Fibroblast of upper back skin (primary cell): ENCODE data around the gene GRK5.

Source experiments
- DNase-seq: peaks from one replicate; pipeline ENCODE4 v3.0.0-alpha.2; 2013

The GRK5 gene

DNA sequence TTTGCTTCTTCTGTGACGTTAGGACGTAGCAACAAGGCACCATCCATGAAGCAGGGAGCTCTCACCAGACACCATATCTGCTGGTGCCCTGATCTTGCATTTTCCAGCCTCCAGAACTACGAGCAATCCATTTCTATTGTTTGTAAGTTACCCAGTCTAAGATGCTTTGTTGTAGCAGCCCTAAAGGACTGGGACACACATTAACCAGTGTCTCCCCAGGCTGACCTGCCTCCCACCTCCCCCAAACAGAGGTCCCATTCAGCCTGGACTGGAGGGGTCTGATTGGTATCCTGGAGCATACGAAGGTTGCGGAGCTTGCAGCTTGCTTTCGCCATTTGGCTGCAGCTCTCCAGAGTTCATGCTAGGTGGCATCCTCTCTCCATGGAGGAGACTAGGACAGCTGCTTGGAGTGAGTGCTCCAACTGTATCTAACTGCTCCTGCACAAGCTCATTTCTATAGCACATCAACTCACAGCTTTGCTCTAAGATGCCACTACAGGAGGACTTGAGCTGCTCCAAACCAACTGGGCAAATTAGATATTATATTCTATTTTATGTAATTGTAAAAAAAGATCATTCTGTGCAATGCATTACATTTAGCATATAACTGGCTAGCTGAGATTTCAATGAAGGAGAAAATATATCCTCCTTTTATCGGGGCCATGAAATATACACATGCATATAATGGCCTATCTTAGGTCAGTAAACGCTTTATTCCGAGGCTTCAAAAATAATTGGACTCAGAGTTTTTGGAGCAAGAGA, 8.0 kb upstream of the GRK5 start:
- DNase-seq, result peak; percentile 84

DNA sequence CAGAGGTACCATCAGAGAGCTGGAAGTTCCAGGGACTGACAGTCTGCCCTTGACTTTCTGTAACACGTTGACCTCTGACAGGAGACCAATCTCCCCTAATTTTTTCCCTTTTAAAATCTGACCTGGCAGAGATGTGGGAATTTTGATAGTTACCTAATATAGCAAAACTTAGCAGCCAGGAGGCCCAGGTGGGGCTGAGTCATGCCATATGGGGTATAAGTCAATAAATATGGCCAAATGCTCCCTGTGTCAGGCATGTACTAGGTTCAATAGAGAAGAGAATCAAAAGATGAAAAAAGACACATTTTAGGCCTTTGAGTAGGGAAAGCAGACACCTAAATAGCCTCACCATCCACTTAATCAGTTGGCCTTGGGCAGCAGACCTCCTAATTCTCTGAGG, 6.1 kb upstream of the GRK5 start:
- DNase-seq, result no peak

DNA sequence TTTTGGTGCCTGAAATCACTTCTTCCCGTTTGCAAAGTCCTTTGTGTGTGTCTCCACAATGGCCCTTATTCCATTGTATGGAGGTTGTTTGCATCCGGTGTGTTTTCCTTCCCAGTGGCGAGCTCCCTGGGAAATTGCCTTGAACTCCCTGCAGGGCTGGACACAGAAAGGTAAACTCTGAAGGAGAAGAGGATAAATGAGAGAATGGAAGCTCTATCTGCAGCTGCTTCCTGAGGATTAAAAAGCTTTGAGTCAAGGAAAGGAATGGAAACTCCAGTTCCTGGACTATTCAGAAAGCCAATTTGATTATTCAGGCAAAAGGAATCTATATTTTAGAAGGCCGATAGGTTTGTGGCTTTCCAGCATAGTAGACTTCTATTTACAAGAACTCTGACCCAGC, 4.4 kb upstream of the GRK5 start:
- DNase-seq, result peak; percentile 77

DNA sequence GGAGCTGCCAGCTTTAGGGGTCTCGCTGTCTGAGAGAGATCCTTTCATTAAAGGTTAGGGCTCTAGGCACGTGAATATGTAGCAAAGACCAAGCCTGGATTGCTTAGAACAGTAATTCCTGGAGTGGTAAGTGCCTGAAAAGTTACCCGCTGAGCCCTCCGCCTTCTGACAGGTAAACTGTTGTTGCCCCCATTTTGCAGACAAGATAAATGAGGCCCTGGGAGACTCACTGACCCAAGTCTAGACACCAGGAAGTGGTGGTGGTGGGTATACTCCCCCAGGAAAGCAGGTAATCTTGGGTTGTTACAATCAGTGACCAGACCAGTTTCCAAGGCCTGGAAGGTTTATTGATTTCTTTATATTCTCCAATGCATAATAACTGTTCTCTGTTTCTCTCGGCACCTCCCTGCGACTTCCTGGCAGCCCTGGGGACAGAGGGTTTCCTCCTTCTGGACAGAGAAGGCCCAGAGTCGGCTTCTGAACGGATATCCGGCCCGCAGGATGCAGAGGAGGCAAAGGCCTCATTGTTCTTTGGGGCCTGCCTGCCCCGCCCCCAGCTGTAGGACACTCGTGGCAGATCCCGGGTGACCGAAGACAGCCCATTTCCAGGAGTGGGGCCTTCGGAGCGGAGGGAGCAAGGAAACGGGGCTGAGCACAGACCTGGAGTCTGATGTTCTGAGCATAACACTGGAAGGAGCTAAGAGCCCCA, 1.3 kb upstream of the GRK5 start:
- no peak for DNase-seq

DNA sequence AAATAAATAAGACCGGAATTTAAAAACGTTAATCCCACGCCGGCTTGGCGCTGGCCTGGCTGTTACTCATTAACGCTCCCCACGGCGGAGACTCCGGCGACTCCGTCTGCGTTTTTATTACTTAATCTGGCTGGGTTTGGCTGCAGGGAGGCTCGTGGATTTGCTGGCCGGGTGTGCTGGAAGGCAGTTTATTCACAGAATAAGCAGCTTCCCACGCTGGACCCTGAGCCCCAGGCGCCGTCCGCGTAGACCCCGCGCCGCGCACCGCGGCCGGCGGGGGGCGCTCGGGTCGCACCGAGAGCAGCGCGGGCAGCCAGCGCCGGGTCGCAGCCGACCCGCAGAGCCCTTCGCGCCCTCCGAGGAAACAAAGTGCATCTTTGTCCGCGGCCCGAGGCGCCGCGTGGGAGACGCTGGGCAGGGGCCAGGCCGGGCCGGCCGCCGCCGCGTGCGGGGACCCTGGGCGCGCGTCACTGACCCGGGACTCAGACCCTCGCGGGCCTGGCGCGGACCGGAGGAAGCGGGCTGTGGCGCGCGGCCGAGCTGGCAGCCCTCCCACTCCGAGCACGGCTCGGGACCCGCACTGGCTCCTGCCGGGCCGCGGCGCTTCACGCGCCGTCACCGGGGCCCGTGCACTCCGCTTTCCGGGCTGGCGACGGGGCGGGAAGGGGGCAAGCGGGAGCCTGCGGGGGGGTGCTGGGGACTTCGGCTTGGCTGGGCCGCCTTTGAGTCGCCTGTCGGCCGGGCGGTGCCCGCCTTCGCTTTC, 587 bp upstream of the GRK5 start:
- DNase-seq, result peak; percentile 62

DNA sequence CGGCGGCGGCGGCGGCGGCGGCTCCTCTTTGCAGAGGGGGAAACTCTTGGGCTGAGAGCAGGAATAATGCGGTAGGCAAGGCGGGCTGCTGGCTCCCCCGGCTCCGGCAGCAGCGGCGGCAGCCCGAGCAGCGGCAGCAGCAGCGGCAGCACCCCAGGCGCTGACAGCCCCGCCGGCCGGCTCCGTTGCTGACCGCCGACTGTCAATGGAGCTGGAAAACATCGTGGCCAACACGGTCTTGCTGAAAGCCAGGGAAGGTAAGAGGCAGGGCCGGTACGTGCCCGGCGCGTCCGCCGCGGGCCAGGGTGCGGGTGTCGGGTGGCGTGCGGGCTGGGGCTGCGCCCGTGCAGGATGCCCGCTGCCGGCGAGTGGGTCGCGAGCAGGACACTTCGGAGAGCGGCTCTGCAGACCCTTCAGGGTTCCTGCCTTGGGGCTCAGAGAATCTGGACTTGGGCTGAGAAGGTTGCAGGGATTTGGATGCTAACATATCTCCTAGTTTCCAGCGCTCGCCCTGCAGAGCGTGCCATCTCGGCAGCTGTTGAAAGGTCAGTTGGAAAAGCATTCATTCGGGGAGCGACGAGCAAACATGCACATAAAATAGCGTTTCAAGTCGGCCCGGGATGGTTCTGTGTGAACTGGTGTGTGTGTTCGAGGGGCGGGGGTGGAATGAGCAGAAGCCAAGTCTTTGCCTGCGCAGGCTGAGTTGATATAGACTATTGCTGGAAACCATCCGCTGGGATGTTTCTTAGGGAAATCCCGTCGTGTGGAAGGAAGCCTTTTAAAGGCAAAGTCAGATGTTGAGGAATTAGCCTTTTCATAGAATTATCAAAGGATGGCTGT, 562 bp downstream of the GRK5 start:
- DNase-seq, result peak; percentile 48

DNA sequence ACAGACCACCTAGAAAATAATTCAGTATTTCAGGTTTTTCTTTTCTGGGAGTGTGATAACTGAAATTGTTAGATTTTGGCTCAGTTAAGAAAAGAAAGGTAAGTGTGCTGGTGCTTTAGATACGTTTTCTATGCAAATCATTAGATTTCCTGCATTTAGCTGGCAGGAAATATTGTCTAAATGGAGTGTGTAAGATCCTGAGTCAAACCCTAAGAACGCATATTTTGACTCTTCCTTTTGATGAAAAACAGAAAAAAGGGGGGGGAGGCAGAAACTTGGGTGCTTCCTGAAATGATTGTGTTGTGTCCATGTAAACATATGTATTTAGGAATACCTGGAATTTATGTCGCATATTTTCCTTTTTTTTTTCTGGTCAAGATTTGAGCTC, 1.2 kb downstream of the GRK5 start:
- DNase-seq, result no peak

DNA sequence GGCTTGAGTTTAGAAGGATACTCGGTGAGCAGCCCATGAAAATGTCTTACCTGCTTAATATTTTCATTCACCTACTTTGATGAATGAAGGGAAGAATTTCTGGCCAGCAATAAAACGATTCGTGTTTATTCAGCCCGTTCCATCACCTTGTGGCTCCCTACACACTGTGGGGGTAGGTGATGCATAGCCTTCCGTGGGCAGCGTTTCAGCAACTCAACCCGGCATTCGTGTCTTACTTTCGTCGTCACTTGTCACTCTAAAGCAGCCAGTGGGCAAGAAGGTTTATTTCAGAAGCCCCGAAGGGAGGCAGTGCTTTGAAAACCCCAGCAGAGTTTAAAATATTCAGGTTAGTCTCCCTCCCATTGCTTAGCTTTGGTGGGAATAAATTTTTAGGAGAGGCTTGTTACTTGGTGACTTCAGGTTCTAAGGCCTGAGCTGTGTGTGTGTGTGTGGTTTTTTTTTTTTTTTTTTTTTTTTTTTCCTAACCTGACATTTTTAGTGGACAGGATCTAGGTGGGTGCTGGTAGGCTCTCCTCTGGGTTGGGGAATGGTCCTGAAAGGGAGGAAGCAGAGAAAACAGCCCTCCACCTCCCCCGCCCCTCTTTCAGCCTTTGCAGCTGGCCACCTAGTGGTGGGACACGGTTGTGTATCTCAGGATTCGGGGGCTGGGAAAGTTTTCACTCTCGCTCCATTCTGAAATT, 1.8 kb downstream of the GRK5 start:
- DNase-seq, result peak; percentile 54

DNA sequence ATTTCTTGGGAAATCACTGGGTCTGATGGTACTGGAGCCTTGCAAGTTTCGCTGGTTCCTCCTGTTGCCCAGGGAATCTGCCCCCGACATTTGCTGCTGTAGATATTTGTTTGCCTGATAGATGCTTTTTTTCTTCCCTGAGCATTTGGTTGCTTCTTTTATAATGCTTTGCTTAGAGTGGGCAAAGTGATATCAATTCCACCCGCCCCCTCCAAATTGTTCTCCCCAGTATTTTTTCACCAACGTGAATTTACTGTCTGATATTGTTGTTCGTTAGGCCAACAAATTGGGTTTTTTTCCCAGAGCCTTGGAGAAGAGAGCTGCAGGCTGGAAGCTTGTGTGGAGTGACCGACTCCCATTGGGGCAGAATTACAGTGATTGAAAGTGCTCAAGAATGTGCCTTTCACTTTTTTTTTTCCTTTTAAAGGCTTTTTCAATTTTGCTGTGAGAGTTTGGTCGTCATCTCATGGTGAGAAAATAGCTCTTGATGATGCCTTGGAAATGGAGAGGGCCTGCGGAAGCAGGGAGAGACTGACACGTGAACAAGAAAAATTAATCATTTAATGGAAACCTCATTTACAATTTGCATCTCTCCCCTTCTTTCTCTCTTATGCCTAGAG, 2.5 kb downstream of the GRK5 start:
- no peak for DNase-seq

DNA sequence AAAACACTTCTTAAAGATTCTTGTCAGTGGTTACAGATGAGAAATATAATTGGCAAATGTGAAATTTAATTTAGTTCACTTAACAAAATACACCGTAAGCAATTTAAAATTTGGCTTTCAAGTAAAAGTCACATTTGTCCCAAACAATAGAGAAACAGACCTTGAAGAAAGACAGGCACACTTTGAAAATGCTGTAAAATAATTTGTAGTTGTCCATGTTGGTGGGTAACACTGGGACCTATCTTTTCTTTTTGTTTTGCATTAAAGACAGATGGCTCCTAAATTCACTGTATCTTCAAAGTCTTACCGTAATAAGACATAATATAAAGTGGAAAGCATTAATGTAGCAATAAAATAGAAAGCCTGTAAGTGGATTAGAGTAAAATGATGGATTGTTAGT, 3.3 kb downstream of the GRK5 start:
- no peak for DNase-seq

DNA sequence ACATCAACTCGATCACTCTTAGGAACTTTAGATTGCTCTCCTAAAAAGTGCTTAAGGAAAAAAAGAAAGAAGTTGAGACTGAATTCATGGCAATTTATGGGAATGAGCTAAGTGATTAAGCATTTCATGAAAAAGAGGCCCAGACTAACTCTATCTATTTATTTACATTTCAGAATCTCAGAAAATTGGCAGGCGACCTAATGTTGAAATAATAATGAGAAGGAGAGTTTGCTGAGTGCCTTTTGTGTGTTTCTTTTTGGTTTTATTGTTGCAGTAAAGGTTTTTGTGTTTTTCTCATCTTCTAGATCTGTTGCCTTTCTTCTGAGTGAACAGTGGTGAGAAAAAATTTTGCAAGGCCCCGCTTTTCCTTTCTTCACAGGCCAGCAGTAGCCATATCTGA, 3.8 kb downstream of the GRK5 start:
- DNase-seq, result peak; percentile 66

DNA sequence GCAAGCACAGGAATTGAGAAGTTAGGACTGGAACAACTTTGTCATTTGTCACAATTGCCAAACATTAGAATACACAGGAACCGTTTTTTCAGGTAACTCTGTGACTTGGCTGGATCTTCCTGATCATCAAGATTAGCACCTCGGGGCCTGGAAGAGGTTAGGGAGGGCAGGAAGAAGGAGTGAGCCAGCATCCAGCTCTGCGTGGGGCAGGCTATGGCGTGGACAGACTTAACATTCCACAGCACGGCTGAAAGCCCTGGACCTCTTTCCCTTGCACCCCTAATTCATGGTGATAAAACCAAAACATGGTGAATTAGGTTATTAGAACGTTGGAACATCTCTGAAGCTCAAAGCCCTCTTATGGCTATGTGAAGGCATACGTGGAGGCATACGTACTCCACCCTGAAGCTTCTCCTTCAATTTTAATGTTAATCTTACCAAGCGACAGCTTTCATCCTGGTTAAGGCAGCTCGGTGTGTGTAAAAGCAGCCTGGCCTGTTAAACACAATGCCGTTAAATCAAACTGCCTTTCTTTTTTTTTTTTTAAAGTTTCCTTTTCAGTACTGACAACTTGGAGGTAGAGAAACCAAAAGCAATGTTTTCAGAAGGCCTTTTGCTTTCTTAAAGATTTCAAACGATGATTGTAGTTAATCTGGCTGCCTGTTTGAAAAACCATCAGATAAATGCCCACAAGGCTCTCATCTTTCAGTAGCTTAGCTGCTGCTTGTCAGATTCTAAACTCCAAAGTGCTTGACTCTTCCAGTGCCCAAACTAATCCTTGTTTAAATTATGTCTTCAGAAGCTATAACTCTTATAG, 4.5 kb downstream of the GRK5 start:
- DNase-seq, result no peak

DNA sequence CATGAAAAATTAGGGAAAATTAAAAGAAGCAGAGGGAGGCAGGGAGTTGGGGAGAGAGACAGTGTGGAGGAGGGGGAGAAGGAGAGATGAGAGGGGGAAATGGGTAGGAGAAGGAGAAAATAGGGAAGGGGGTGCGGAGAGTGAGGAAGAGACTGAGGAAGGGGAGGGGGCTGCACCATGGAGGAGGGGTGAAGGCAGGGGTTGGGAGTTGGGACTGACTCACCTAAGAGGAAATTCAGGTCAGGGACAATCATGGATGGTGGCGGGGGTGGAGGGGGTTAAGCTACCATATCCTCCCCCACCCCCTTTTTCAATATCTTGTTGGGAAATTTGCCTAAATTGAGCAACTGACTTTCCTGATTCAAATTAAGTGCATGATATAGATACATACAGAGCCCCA, 8.0 kb downstream of the GRK5 start:
- DNase-seq, result no peak

DNA sequence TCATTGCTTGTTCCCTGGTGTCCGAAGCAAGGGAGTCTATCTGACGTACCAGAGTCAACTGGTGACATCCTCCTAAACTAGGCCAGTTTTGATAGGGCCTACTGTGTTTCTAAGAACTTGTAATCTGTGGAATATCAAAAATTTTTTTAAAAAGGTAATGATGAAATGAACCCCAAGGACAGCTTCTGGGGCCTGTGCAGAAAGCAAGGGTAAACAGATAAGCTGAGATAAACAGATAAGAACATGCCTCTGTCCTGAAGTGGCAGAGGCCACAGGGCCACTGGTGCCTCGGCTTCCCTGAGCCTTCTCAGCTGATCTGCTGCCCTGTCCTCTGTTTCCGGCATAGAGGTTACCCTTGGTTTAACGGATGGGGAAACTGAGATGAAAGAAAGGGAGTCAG, 8.8 kb downstream of the GRK5 start:
- no peak for DNase-seq

DNA sequence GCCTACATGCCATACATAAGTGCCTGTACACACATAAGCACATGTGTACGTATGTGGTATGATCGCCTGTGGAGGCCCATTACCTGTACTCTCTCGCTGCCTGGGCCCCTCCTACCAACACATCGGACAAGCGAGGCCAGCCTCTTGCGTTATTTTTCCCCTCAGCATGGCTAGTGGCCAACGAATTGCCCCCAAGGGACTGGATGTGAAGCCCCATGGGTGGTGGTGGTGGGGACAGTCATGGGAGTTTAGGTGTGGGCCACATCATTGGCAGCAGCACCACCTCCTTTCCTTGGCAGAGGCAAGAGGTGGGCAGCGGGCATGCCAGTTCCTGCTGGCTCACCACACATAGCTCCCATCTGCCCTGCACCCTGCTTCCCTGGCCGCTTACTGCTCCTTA, 10.0 kb downstream of the GRK5 start:
- DNase-seq, result no peak

DNA sequence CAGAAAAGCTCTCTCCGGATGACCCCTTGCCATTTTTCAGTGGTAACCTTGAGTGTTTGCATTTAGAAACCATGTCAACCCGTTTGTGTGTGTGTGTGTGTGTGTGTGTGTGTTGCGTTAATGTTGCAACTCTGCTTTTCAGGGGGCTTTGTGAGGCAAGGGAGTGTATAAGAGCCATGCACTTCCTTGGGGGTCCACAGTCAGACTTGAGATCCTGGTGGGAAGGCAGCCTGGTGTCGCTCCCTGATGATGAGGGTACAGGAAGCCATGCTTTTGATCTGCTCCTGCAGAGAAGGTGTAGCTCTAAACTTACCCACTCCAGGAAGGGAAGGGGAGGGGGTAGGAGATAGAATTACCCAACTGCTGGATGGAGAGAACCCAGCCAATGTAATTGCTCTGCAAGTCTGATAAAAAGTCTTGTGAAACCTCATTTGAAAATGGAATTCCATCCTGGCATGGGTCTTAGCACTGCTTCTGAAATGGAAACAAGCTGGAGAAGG, 10.7 kb downstream of the GRK5 start:
- no peak for DNase-seq

DNA sequence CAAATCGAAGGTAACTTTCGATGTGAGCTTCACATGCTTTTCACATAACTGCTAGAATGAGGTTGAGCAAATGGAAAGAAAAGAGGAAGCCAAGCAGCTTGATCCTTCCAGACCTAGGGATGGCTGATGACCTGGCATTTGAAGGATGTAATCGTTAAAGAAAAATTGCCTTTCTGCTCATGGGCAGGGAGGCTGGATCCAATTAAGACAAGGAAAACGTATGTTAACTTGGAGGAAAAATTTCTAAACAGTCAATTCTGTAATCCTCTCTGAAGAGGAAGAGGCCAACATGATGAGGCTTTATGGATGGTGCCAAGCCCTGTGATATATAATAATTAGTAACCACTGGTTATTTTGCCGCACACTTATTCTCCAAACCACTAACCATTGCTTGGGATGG, 12.5 kb downstream of the GRK5 start:
- DNase-seq, result peak; percentile 77

DNA sequence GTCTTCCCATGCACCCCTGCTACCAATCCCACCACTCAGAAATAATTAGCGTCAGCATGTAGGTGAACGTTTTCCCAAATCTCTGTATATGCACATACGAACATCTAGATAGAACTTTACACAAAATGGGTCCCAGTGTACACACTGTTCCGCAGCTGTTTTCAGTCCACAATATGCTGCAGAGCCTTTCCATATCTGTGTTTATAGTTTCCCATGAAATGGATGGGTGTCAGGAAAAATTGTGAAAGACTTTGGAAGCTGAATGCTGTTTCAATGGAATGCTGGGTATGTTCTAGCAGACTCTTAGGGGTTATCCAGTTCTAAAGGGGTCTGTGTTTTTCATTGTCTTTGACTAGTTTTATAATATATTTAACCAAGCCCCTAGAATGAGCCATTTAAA, 13.8 kb downstream of the GRK5 start:
- DNase-seq, result peak; percentile 70

DNA sequence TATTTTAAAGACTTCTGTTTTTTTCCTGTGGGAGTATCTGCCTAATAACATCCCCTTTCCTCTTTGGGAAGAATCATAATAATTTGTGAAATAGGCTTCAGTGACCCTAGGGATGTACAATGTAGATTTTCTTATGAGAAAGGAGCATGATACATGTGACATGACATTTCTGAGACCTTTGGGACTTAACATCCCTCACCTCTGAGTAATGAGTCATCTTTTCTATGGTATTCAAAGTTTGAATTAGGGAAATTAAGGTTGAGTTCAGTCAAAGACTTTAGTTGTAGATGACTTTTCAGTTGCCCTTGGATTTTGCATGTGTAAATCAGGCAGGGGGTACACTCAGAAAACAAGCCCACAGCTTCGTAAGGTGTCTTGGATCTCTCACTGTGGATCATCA, 14.3 kb downstream of the GRK5 start:
- DNase-seq, result no peak

DNA sequence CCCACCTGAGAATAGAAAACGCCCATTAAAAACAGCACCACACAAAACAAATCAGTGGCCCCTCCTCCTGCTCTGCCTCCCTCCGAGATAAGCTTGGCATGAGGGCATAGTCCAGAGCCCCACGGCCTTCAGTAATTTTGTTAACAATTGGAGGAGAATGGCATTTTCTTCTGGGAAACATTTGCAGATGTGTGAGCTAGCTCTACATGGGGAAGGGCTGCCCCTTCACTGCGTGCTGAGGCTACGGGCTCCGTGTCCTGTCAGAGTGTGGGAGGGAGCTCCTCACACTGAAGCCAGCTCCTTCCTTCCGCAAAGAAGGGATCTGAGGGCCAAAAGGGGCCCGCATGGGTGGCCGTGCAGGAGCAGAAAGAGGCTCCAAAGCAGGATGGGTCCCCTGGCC, 15.2 kb downstream of the GRK5 start:
- no peak for DNase-seq

DNA sequence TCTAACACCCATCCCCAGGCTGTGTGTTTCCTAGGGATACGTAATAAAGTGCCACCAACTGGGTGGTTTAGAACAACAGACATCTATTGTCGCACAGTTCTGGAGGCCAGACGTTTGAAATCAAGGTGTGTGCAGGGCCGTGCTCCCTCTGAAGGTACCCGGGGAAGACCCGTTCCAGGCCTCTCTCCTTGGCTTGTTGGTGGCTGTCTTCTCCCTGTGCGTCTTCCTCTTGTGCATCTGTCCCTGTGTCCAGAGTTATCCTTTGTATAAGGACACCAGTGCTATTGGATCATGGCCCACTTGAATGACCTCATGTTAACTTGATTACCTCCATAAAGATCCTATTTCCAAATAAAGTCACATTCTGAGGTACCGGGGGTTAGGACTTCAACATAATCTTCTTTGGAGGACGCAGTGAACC, 15.6 kb downstream of the GRK5 start:
- no peak for DNase-seq
